Astrocyte of the spinal cord (primary cell): ENCODE results near the gene SH3D21.

Source experiments
- DNase-seq: peaks from one replicate; pipeline ENCODE4 v3.0.0; 2011; ENCODE audit warnings: low read depth, low spot score
- H3K4me3 ChIP-seq: 2 replicates; pipeline ENCODE4 v1.5.1; 2011; ENCODE audit warnings: low read depth, mild to moderate bottlenecking, low read length, moderate library complexity
- in situ Hi-C: cut with HindIII; loops from 2 replicates; pipeline ENCODE4 v1.10.0; 2017; ENCODE audit warnings: low sequenced_read_pairs
- TF ChIP-seq, protein P1 (sequence below): IDR thresholded peaks from 2 replicates; pipeline ENCODE4 v1.5.1; 2012; ENCODE audit warnings: low read depth, mild to moderate bottlenecking, low read length, inconsistent platforms

Gene SH3D21

DNA sequence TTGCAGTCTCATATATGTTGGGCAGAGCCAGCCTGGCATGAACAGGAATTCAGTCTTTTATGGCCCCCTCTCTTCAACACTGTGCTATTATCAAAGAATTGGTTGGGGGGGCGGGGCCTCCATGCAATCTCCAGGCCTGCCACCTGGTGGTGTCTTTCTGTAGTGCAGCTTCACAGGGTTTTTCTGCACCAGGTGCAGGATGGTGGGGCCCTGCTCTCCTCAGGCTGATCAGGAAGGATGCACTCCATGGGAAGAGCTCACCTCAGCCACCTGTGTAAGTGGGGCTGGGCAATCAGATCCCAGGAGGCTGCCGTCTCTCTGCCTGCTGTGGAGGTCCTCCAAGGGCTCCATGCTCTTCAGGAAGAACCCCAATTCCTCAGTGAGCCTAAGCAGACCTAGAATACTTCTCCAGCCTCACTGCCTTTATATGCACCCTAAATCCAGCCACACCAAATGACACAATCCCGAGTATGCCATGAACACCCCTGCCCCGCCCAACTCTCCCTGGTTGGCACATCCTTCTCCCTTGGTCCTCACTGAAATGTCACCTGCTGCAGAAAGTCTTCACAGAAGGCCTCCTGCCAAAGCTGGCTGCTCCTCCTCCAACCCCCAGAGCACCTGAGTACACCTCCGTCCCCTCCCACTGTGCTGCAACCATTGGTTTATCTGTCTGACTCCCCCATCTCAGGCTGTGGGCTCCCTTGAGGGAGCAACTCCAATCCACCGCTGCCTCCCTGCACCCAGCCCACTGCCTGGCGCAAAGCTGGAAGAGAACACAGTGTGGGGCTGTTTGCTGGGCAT, 63.1 kb downstream of the SH3D21 start:
- H3K4me3 ChIP-seq, result no peak overlapping the region
- in situ Hi-C loops, result no loop called here
- peak; percentile 60 for DNase-seq
- TF ChIP-seq, protein P1, sequence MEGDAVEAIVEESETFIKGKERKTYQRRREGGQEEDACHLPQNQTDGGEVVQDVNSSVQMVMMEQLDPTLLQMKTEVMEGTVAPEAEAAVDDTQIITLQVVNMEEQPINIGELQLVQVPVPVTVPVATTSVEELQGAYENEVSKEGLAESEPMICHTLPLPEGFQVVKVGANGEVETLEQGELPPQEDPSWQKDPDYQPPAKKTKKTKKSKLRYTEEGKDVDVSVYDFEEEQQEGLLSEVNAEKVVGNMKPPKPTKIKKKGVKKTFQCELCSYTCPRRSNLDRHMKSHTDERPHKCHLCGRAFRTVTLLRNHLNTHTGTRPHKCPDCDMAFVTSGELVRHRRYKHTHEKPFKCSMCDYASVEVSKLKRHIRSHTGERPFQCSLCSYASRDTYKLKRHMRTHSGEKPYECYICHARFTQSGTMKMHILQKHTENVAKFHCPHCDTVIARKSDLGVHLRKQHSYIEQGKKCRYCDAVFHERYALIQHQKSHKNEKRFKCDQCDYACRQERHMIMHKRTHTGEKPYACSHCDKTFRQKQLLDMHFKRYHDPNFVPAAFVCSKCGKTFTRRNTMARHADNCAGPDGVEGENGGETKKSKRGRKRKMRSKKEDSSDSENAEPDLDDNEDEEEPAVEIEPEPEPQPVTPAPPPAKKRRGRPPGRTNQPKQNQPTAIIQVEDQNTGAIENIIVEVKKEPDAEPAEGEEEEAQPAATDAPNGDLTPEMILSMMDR, result peak; percentile 93
